Natural killer cell (primary cell): ENCODE data around the gene RYR2. TPM values are rescaled to one million over a fixed set of nuclear protein-coding genes. Genes with fewer than 3 reads are reported as not detected.

Experiments used
- ATAC-seq, 3 donors: fragments of 150-1000 bp in 2 of 3; fragments of 200-7000 bp in 1 of 3; cut with Tn5 transposase; 1 replicate in 1 of 3; 2 replicates in 2 of 3; pipeline ENCODE4 v1.10.0; 2021; ENCODE audit warnings: mild to moderate bottlenecking in 2 of 3, moderate library complexity in 2 of 3
- DNase-seq, 2 donors: peaks; one replicate each; pipeline versions ENCODE4 v3.0.0 to v3.0.0-alpha.2; 2013 to 2021; ENCODE audit warnings: mixed read lengths in 1 of 2
- H3K27ac ChIP-seq: one replicate; pipeline ENCODE4 v1.5.1; 2013; ENCODE audit warnings: mild to moderate bottlenecking, low read length
- H3K27me3 ChIP-seq: one replicate; pipeline ENCODE4 v1.6.1; 2013; ENCODE audit warnings: low read length; ENCODE audit not compliant: control insufficient read depth, insufficient read depth
- H3K36me3 ChIP-seq: one replicate; pipeline ENCODE4 v1.6.1; 2013; ENCODE audit warnings: low read length; ENCODE audit not compliant: control insufficient read depth, insufficient read depth
- H3K4me1 ChIP-seq: one replicate; pipeline ENCODE4 v1.6.1; 2013; ENCODE audit warnings: low read length; ENCODE audit not compliant: control insufficient read depth, insufficient read depth
- H3K4me3 ChIP-seq: one replicate; pipeline ENCODE4 v1.5.1; 2013; ENCODE audit warnings: low read length
- H3K9me3 ChIP-seq: one replicate; pipeline ENCODE4 v1.6.1; 2013; ENCODE audit warnings: low read length; ENCODE audit not compliant: control insufficient read depth, insufficient read depth
- H3K27ac Mint-ChIP-seq, 2 donors: one replicate each; pipeline ENCODE4 v1.8.0; 2022; ENCODE audit warnings: mild to moderate bottlenecking in 2 of 2, mixed read lengths in 2 of 2, moderate library complexity in 1 of 2
- H3K27me3 Mint-ChIP-seq, 2 donors: one replicate each; pipeline ENCODE4 v1.8.0; 2022; ENCODE audit warnings: low read depth in 2 of 2, mixed read lengths in 2 of 2
- H3K36me3 Mint-ChIP-seq: one replicate; pipeline ENCODE4 v1.8.0; 2022; ENCODE audit warnings: mixed read lengths
- H3K4me1 Mint-ChIP-seq, 2 donors: one replicate each; pipeline ENCODE4 v1.8.0; 2022; ENCODE audit warnings: mixed read lengths in 2 of 2
- H3K4me3 Mint-ChIP-seq: one replicate; pipeline ENCODE4 v1.8.0; 2022; ENCODE audit warnings: mild to moderate bottlenecking, moderate library complexity, mixed read lengths
- H3K9me3 Mint-ChIP-seq, 2 donors: one replicate each; pipeline ENCODE4 v1.8.0; 2022; ENCODE audit warnings: mixed read lengths in 2 of 2
- CTCF ChIP-seq: fragments of 200-600 bp; IDR thresholded peaks from one replicate; pipeline ENCODE4 v1.8.0; 2022; ENCODE audit warnings: antibody characterized with exemption
- WGBS: methylation state at CpG from one replicate; pipeline ENCODE4 v1.1.7; 2013; ENCODE audit warnings: missing lambda C conversion rate; ENCODE audit not compliant: insufficient coverage; 5-methylcytosine and 5-hydroxymethylcytosine counted together
- intact Hi-C: fragments of 100-400 bp; cut with micrococcal nuclease; formaldehyde crosslinking; loops from one replicate; pipeline ENCODE4 v1.14.2; 2022
- total RNA-seq, 4 donors: library from RNA; stranded (reverse); fragments of 120-200 nt in 1 of 4; gene quantifications; one replicate each; pipeline versions ENCODE4 v1.2.3 to v1.2.4, GENCODE V29; 2013 to 2022

RYR2 gene
- total RNA-seq, 3 donors from 2014 or later (not counting 1 experiment from before 2014, with no cell fraction given) = 0.13 to 1.2 (median 0.38) TPM

- no peaks in the 10 kb centered on the region for H3K36me3 Mint-ChIP-seq
- TF ChIP-seq CTCF = no peak
- H3K27me3 ChIP-seq = no peaks in the 10 kb centered on the region
- ATAC-seq (no peak), DNase-seq (no peak)
- no peak overlapping the region for H3K4me3 Mint-ChIP-seq
- no peaks in the 10 kb centered on the region for H3K4me1 ChIP-seq
- no peaks in the 10 kb centered on the region for H3K9me3 ChIP-seq
- no peak overlapping the region for H3K27ac Mint-ChIP-seq
- H3K27me3 Mint-ChIP-seq = no peaks in the 10 kb centered on the region
- no peaks in the 10 kb centered on the region for H3K9me3 Mint-ChIP-seq
- 84% methylated on average over 6 of the region's 6 CpGs for WGBS
- H3K4me1 Mint-ChIP-seq = no peaks in the 10 kb centered on the region
- intact Hi-C loops = no loop called here
- no peak overlapping the region for H3K27ac ChIP-seq
- H3K4me3 ChIP-seq = no peak overlapping the region
- H3K36me3 ChIP-seq = no peaks in the 10 kb centered on the region
Observed at GRCh38 chr1:237500566-237500965, 458.6 kb downstream of the RYR2 start.

GRCh38 chr1:237503292-237503691 is 461.3 kb downstream of the RYR2 start:
- no peak overlapping the region for H3K27ac ChIP-seq
- no peak for ATAC-seq
- H3K27me3 ChIP-seq = no peaks in the 10 kb centered on the region
- Mint-ChIP-seq H3K9me3 (peaks cover 0 to 3% of the 10 kb centered on the region in 2 donors), H3K4me1 (peaks cover 0 to 6% of the 10 kb centered on the region in 2 donors), H3K27ac (no peak overlapping the region), H3K4me3 (no peak overlapping the region), H3K36me3 (no peaks in the 10 kb centered on the region), H3K27me3 (no peaks in the 10 kb centered on the region)
- no peak for TF ChIP-seq CTCF
- no peaks in the 10 kb centered on the region for H3K9me3 ChIP-seq
- WGBS = 85% methylated on average over 8 of the region's 8 CpGs
- no peaks in the 10 kb centered on the region for H3K36me3 ChIP-seq
- intact Hi-C loops = no loop called here
- DNase-seq = no peak
- no peaks in the 10 kb centered on the region for H3K4me1 ChIP-seq
- no peak overlapping the region for H3K4me3 ChIP-seq

GRCh38 chr1:237507005-237507404 is 465.0 kb downstream of the RYR2 start:
- Mint-ChIP-seq H3K9me3 (peaks cover 3 to 5% of the 10 kb centered on the region in 2 donors), H3K4me3 (no peak overlapping the region), H3K36me3 (no peaks in the 10 kb centered on the region), H3K27ac (no peak overlapping the region), H3K27me3 (no peaks in the 10 kb centered on the region), H3K4me1 (peaks cover 0 to 6% of the 10 kb centered on the region in 2 donors)
- Histone ChIP-seq H3K9me3 (no peaks in the 10 kb centered on the region), H3K27ac (no peak overlapping the region), H3K36me3 (no peaks in the 10 kb centered on the region), H3K4me1 (no peaks in the 10 kb centered on the region), H3K27me3 (no peaks in the 10 kb centered on the region), H3K4me3 (no peak overlapping the region)
- TF ChIP-seq CTCF = no peak
- DNase-seq (peak in 1 of 2 donors; percentile 11), ATAC-seq (no peak)
- WGBS = 100% methylated on average over 1 of the region's 2 CpGs
- intact Hi-C loops = no loop called here

- Histone ChIP-seq H3K36me3 (no peaks in the 10 kb centered on the region), H3K27me3 (no peaks in the 10 kb centered on the region), H3K27ac (no peak overlapping the region), H3K4me1 (no peaks in the 10 kb centered on the region), H3K4me3 (no peak overlapping the region), H3K9me3 (no peaks in the 10 kb centered on the region)
- peaks cover 3 to 5% of the 10 kb centered on the region in 2 donors for H3K9me3 Mint-ChIP-seq
- DNase-seq (no peak), ATAC-seq (no peak)
- intact Hi-C loops = no loop called here
- H3K27me3 Mint-ChIP-seq = no peaks in the 10 kb centered on the region
- no peaks in the 10 kb centered on the region for H3K36me3 Mint-ChIP-seq
- 83% methylated on average over 2 of the region's 2 CpGs for WGBS
- no peak overlapping the region for H3K4me3 Mint-ChIP-seq
- H3K4me1 Mint-ChIP-seq = peaks cover 0 to 6% of the 10 kb centered on the region in 2 donors
- H3K27ac Mint-ChIP-seq = no peak overlapping the region
- TF ChIP-seq CTCF = no peak
Observed at GRCh38 chr1:237509748-237510147, 467.8 kb downstream of the RYR2 start.
